HG02973 (cell line): ENCODE measurements around the gene FGF3.

ENCODE experiments used
- ATAC-seq: cut with Tn5 transposase; IDR thresholded peaks from one replicate; pipeline ENCODE4 v1.9.1; 2021; ENCODE audit warnings: moderate library complexity; ENCODE audit not compliant: unreplicated experiment

FGF3 gene

GRCh38 chr11:69825037-69825834 is 6.0 kb upstream of the FGF3 start:
- ATAC-seq: no peak

GRCh38 chr11:69823641-69824265 is 4.5 kb upstream of the FGF3 start:
- ATAC-seq: no peak

DNA sequence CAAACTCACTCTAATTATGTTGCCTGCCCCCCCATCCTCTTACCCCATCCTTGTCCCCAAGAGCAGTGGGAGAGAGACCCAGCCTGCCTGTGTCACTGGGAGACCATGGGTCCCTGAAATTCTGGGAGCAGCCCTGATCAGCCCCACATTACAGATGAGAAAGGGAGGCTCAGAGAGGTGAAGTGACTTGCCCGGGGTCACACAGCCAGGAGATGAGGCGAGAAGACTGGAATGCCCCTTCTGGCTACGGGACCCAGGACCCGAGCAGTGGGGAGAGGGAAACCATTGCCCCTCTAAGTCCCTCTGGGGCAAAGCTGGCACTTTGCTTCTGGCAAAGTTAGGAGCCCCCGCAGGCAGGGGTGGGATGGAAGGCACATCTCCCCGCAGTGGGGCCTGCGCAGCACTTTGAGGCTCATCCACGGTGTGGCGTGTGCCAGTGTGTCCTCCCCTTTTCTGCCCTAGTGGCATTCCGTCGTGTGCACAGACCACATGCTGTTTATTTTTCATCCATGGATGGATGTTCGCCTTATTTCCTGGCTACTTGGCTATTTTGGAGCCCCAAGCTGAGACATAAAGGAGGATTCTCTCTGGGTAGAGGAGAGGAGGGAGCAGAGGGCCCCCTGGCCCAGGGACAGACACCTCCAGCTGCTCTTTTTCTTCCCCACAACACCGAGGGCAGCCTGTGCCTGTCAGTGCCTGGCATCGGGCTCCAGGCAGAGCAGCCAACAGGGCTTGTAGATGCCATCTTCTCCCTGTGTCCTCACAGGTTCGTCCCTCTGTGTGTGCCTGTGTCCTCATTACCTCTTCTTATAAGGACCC is 3.7 kb upstream of the FGF3 start:
- ATAC-seq: no peak

- no peak for ATAC-seq
Observed at GRCh38 chr11:69821511-69822040, 2.4 kb upstream of the FGF3 start.

DNA sequence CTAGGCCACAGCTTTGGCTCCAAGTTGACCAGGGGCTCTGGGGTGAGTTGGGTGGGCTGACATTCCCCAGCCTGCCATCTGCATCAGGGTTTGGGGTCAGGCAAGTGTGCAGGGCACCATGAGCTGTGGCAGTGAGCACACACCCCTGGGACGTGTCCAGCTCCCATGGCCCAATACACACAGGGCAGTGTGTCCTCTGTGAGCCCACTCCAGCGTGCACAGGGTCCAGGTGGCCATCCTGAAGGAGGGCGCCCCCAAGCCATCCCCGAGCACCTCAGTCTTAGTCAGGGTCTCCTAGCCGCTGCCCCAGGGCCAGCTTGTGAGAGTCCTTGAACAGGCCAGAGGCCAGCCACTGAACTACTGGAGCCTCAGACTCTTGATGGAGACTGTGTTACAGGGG is 1.2 kb upstream of the FGF3 start:
- no peak for ATAC-seq

GRCh38 chr11:69819541-69820070 is 390 bp upstream of the FGF3 start:
- no peak for ATAC-seq

- ATAC-seq: no peak
Observed at GRCh38 chr11:69818231-69818602, 999 bp downstream of the FGF3 start.

- no peak for ATAC-seq
Observed at GRCh38 chr11:69817265-69818230, 1.7 kb downstream of the FGF3 start.

DNA sequence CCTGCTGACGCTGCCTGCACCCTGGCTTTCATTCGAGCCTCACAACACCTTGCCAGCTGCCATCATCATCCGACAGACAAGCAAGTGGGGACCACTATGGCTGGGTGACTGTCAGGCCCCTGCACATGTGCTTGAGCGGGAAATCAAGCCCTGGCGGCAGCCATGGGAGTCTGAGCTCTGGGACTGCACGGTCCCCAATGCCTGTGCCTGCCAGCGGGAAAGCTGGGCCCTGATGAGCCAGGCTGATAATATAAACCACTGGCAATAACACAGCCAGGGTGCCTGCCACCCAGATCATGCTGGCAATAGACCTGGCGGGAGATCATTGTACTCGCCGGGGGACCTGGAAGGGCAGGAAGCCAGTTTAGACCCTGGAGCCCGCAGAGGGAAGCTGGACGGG is 2.5 kb downstream of the FGF3 start:
- ATAC-seq: no peak

- ATAC-seq: no peak
Observed at GRCh38 chr11:69815973-69816372, 3.2 kb downstream of the FGF3 start.

DNA sequence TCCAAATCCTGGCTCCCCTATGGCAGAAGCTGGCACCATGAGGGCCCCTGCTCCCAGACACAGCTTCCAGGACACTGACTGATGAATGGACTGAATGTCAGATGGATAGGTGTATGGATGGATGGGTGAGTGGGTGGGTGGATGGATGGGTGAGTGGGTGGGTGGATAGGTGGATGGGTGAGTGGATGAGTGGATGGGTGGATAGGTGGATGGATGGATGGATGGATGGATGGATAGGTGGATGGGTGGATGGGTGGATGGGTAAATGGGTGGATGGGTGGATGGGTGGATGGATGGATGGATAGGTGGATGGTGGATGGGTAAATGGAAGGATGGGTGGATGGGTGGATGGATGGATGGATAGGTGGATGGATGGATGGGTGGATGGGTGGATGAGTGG is 4.3 kb downstream of the FGF3 start:
- no peak for ATAC-seq

DNA sequence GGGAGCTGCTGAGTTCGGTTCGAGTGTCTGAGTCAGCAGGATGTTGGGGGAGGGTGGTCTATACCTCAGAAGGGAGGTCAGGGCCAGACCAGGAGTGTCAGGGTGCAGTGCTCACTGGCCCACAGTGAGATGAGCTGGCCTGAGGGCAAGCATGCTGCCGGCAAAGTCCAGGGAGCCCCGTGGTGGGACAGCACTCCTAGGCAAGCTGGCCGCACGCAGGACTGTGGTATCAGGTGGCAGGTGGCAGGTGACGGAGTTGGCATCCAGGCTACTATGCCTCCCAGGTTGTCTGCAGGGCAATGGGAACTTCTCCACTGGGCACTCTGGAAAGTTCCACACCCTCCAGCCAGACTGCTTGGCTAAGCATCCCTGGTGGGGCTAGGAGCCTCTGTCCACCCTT is 4.8 kb downstream of the FGF3 start:
- ATAC-seq: no peak

DNA sequence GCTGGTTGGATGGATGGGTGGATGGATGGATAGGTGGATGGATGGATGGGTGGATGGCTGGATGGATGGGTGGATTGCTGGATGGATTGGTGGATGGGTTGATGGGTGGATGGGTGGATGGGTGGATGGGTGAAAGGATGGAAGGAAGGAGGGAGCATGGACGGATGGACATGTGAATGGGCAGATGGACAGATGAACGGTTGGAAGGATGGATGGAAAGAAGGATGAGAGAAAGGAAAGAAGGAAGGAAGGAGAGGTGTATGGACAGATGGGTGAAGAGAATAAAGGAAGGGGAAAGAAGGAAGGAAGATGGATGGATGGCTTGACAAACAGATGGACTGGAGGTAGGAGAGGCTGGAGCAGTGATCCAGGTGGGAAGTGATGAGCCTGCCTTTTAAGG is 5.4 kb downstream of the FGF3 start:
- no peak for ATAC-seq

DNA sequence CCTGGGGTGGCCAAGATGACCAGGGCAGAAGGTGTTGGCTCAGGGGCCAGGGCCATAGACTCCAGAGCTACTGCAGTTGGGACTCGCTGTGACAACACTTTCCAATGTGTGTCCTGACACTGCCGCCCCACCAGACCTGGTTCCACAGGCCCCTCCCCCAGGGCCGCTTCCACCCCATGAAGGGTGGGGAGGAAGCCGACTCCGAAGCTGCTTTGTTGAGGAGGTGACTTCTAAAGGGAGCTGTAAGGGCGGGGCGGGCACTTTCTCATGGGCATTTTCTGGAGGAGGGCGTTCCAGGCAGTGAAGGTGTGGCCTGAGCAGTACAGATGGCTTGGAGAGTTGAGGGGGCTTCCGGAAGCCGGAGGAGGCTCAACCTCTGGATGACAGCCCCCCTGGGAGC is 6.3 kb downstream of the FGF3 start:
- ATAC-seq: no peak

- no peak for ATAC-seq
Observed at GRCh38 chr11:69812256-69812655, 7.0 kb downstream of the FGF3 start.

DNA sequence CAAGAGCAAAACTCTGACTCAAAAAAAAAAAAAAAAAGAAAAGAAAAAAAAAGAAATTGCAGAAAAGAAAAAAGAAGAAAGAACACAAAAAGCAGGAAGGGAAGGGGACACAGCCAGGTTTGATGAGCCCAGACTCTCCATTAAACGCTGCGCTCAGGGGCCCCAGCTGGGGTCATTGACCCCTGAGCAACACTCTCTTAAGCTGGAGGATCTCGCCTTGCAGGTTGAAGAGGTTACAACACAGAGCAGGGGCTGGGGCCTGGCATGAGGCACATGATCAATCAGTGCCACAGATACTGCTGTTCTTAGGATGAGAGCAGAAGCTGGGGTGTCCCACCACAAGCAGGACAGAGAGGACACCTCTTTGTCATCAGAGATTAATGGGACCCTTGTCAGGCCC is 7.8 kb downstream of the FGF3 start:
- ATAC-seq: no peak

DNA sequence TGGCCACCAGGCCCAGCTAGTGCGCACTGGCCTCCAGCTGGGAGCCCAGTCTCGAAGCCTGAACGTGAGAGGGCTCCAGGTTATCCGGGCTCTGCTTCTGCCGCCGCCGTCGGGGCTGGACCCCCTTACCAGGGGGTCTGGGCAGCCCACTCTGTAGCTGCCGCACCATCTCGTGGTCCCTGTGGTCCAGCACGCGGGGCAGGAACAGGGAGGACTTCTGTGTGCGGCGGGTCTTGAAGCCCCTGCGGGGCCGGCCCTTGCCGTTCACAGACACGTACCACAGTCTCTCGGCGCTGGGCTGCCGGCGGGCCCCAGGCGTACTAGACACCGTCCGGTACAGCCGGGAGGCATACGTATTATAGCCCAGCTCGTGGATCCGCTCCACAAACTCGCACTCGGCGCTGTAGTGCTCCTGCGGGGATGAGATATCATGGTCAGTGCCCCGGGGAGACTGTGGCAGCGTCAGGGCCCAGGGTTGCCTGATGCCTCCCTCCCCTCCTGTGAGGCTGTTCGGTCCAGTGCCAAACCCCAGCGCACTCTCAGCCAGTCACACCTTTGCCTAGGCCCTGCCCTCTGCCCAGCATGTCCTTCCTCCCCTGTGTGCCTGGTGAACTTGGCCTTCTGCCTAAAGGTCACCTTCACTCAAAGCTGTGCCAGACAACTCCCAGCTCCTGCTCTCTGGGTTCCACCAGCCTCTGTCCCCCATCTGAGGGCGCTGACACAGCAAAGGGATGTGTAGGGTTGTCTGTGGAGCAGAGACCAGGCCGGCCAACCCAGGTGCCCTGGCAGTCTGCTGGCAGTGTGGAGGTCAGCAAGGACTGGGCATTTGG is 8.7 kb downstream of the FGF3 start:
- ATAC-seq: no peak

DNA sequence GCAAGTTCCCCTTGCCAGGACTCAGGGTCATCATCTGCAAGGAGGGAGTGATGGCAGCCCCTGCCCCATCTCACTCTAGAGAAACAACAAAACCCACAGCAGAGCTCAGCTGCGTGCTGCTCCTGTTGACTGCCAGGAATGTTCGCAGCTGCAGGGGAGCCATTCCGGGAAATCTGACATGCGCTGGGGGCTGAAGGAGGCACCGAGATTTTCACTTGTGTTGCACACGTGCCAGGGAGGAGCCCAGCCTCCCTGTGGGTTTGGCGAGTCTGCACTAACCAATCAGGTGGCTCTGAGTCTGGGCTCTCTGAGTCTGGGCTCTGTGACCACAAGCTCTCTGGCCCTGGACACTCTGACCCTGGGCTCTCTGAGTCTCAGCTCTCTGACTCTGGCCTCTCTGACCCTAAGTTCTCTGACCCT is 10.5 kb downstream of the FGF3 start:
- no peak for ATAC-seq

- ATAC-seq: no peak
Observed at GRCh38 chr11:69807106-69807815, 12.0 kb downstream of the FGF3 start.
